GM19455 (cell line): Measurements from ENCODE around the gene APBA1.

Experiments used
- ATAC-seq: cut with Tn5 transposase; IDR thresholded peaks from one replicate; pipeline ENCODE4 v1.9.1; 2021; ENCODE audit not compliant: unreplicated experiment

APBA1 gene

GRCh38 chr9:69535286-69535832 is 136.8 kb downstream of the APBA1 start:
- ATAC-seq = no peak

GRCh38 chr9:69532396-69532795 is 139.8 kb downstream of the APBA1 start:
- no peak for ATAC-seq

GRCh38 chr9:69527454-69527853 is 144.7 kb downstream of the APBA1 start:
- no peak for ATAC-seq

- no peak for ATAC-seq
Observed at GRCh38 chr9:69526699-69527098, 145.5 kb downstream of the APBA1 start.

GRCh38 chr9:69519470-69520240 is 152.5 kb downstream of the APBA1 start:
- ATAC-seq = peak; percentile 64

- no peak for ATAC-seq
Observed at GRCh38 chr9:69516353-69517322, 155.5 kb downstream of the APBA1 start.

- no peak for ATAC-seq
Observed at GRCh38 chr9:69515810-69516209, 156.4 kb downstream of the APBA1 start.

GRCh38 chr9:69513141-69513820 is 158.9 kb downstream of the APBA1 start:
- ATAC-seq = no peak

GRCh38 chr9:69504058-69504457 is 168.1 kb downstream of the APBA1 start:
- no peak for ATAC-seq

GRCh38 chr9:69502671-69503301 is 169.4 kb downstream of the APBA1 start:
- no peak for ATAC-seq

GRCh38 chr9:69500896-69501295 is 171.3 kb downstream of the APBA1 start:
- no peak for ATAC-seq

- no peak for ATAC-seq
Observed at GRCh38 chr9:69499959-69500358, 172.2 kb downstream of the APBA1 start.

- ATAC-seq = no peak
Observed at GRCh38 chr9:69499407-69499806, 172.8 kb downstream of the APBA1 start.

GRCh38 chr9:69498470-69498869 is 173.7 kb downstream of the APBA1 start:
- ATAC-seq = no peak

- ATAC-seq = no peak
Observed at GRCh38 chr9:69497816-69498215, 174.4 kb downstream of the APBA1 start.

GRCh38 chr9:69496846-69497450 is 175.2 kb downstream of the APBA1 start:
- ATAC-seq = no peak

GRCh38 chr9:69495296-69495695 is 176.9 kb downstream of the APBA1 start:
- ATAC-seq = no peak

- ATAC-seq = no peak
Observed at GRCh38 chr9:69494763-69495162, 177.4 kb downstream of the APBA1 start.

- no peak for ATAC-seq
Observed at GRCh38 chr9:69494208-69494607, 178.0 kb downstream of the APBA1 start.

- no peak for ATAC-seq
Observed at GRCh38 chr9:69486498-69486897, 185.7 kb downstream of the APBA1 start.
